Loucy (cell line): ENCODE measurements around the gene MYOZ2.

Experiments
- H2AFZ ChIP-seq: fragments of 200-600 bp; sonication (generic); 2 replicates; pipeline ENCODE4 v1.6.0; 2016; ENCODE audit warnings: antibody characterized with exemption, mild to moderate bottlenecking, low read length, moderate library complexity
- H3F3A ChIP-seq: fragments of 200-600 bp; 2 replicates; pipeline ENCODE4 v1.6.0; 2016; ENCODE audit warnings: antibody characterized with exemption, low read depth, mild to moderate bottlenecking
- H3K27me3 ChIP-seq: fragments of 200-600 bp; sonication (generic); 2 replicates; pipeline ENCODE4 v1.6.1; 2014; ENCODE audit warnings: low read length, mild to moderate bottlenecking; ENCODE audit not compliant: insufficient read depth, poor library complexity, severe bottlenecking
- H3K36me3 ChIP-seq: fragments of 200-600 bp; sonication (generic); 2 replicates; pipeline ENCODE4 v1.6.1; 2016; ENCODE audit warnings: low read length; ENCODE audit not compliant: insufficient read depth
- H3K4me1 ChIP-seq: fragments of 200-600 bp; sonication (generic); 2 replicates; pipeline ENCODE4 v1.5.1; 2014; ENCODE audit warnings: low read length, mild to moderate bottlenecking; ENCODE audit not compliant: insufficient read depth, poor library complexity, severe bottlenecking
- H3K4me2 ChIP-seq: fragments of 200-600 bp; sonication (generic); 2 replicates; pipeline ENCODE4 v1.6.0; 2014; ENCODE audit warnings: antibody characterized with exemption, low read length, low read depth, mild to moderate bottlenecking; ENCODE audit not compliant: poor library complexity, severe bottlenecking
- H3K4me3 ChIP-seq: fragments of 200-600 bp; sonication (generic); 2 replicates; pipeline ENCODE4 v1.5.1; 2014; ENCODE audit warnings: low read length, mild to moderate bottlenecking, mixed read lengths; ENCODE audit not compliant: poor library complexity, severe bottlenecking
- H3K79me2 ChIP-seq: fragments of 200-600 bp; sonication (generic); 2 replicates; pipeline ENCODE4 v1.6.1; 2014; ENCODE audit warnings: low read length; ENCODE audit not compliant: insufficient read depth
- H3K9ac ChIP-seq: fragments of 200-600 bp; sonication (generic); 2 replicates; pipeline ENCODE4 v1.6.0; 2014; ENCODE audit warnings: mild to moderate bottlenecking, low read depth, low read length, moderate library complexity; ENCODE audit not compliant: poor library complexity, severe bottlenecking
- H3K9me2 ChIP-seq: fragments of 200-600 bp; sonication (generic); replicated peaks from 2 replicates; pipeline ENCODE4 v1.6.1; 2016; ENCODE audit warnings: low read depth, low read length, mixed read lengths
- H3K9me3 ChIP-seq: fragments of 200-600 bp; sonication (generic); 2 replicates; pipeline ENCODE4 v1.6.1; 2014; ENCODE audit warnings: mild to moderate bottlenecking, antibody characterized with exemption, low read length, low read depth; ENCODE audit not compliant: insufficient read depth
- H4K20me1 ChIP-seq: fragments of 200-600 bp; sonication (generic); 2 replicates; pipeline ENCODE4 v1.6.0; 2014; ENCODE audit warnings: antibody characterized with exemption, low read length, mild to moderate bottlenecking; ENCODE audit not compliant: insufficient read depth, poor library complexity, severe bottlenecking
- CTCF ChIP-seq: fragments of 200-600 bp; sonication (generic); conservative IDR thresholded peaks from 2 replicates; pipeline ENCODE4 v1.5.1; 2014; ENCODE audit warnings: mild to moderate bottlenecking, antibody characterized with exemption, low read length
- EZH2phosphoT487 ChIP-seq: fragments of 200-600 bp; IDR thresholded peaks from 2 replicates; pipeline ENCODE4 v1.6.1; 2018; ENCODE audit warnings: antibody characterized with exemption, mild to moderate bottlenecking, moderate library complexity, borderline replicate concordance

The MYOZ2 gene

GRCh38 chr4:119210775-119211174 lies 75.1 kb downstream of the MYOZ2 start:
- H3K4me2 ChIP-seq = no peak overlapping the region
- no peaks in the 10 kb centered on the region for H3K4me1 ChIP-seq
- no peak overlapping the region for H3K9ac ChIP-seq
- H3K79me2 ChIP-seq = no peaks in the 10 kb centered on the region
- no peaks in the 10 kb centered on the region for H3F3A ChIP-seq
- no peaks in the 10 kb centered on the region for H3K9me2 ChIP-seq
- H3K9me3 ChIP-seq = no peaks in the 10 kb centered on the region
- no peaks in the 10 kb centered on the region for H4K20me1 ChIP-seq
- TF ChIP-seq EZH2phosphoT487 (no peak), CTCF (no peak)
- no peaks in the 10 kb centered on the region for H3K36me3 ChIP-seq
- no peaks in the 10 kb centered on the region for H3K27me3 ChIP-seq
- no peak overlapping the region for H2AFZ ChIP-seq
- H3K4me3 ChIP-seq = no peak overlapping the region

GRCh38 chr4:119211867-119212233 lies 76.2 kb downstream of the MYOZ2 start:
- no peak overlapping the region for H3K9ac ChIP-seq
- no peak overlapping the region for H3K4me2 ChIP-seq
- no peaks in the 10 kb centered on the region for H3K4me1 ChIP-seq
- H3K36me3 ChIP-seq = no peaks in the 10 kb centered on the region
- no peaks in the 10 kb centered on the region for H3K9me3 ChIP-seq
- no peaks in the 10 kb centered on the region for H3K27me3 ChIP-seq
- no peaks in the 10 kb centered on the region for H4K20me1 ChIP-seq
- H2AFZ ChIP-seq = no peak overlapping the region
- H3K79me2 ChIP-seq = no peaks in the 10 kb centered on the region
- H3F3A ChIP-seq = no peaks in the 10 kb centered on the region
- H3K4me3 ChIP-seq = no peak overlapping the region
- H3K9me2 ChIP-seq = no peaks in the 10 kb centered on the region
- no peak for TF ChIP-seq CTCF
- TF ChIP-seq EZH2phosphoT487 = no peak

- no peaks in the 10 kb centered on the region for H3K4me1 ChIP-seq
- TF ChIP-seq CTCF = no peak
- TF ChIP-seq EZH2phosphoT487 = no peak
- no peaks in the 10 kb centered on the region for H3K36me3 ChIP-seq
- H3K9me3 ChIP-seq = no peaks in the 10 kb centered on the region
- H3K79me2 ChIP-seq = no peaks in the 10 kb centered on the region
- H3K4me3 ChIP-seq = no peak within 1 kb of the TSS
- no peak within 1 kb of the TSS for H3K9ac ChIP-seq
- H3K4me2 ChIP-seq = no peak within 1 kb of the TSS
- no peak within 1 kb of the TSS for H2AFZ ChIP-seq
- H3K27me3 ChIP-seq = no peaks in the 10 kb centered on the region
- no peaks in the 10 kb centered on the region for H4K20me1 ChIP-seq
- no peaks in the 10 kb centered on the region for H3F3A ChIP-seq
- H3K9me2 ChIP-seq = no peaks in the 10 kb centered on the region
Measured at GRCh38 chr4:119212234-119212963, 76.8 kb downstream of the MYOZ2 start, which contains the start of gene USP53. USP53 (plus strand) TSS chr4:119212713; CDS start chr4:119239760, 27,047 bp downstream.
